Activated CD4-positive, alpha-beta T cell treated with anti-CD3 and anti-CD28 coated beads, Interleukin-10, Interleukin-2, amounts not matched to agents 100 ng/mL and 50 ng/mL, durations not matched to agents 16 hours and 8 hours (primary cell): Measurements from ENCODE around the gene MYO9B.
"Not testable (repeated sequence)": the region's sequence is repeated elsewhere in the genome, so short reads cannot be mapped to it uniquely, and the experiment has no call there.

ENCODE experiments used
- DNase-seq: peaks from one replicate; pipeline ENCODE4 v3.0.0-alpha.2; 2020

Gene MYO9B

GRCh38 chr19:17185590-17185989, 110.0 kb downstream of the MYO9B start:
- DNase-seq, result no peak

GRCh38 chr19:17191736-17192135, 116.2 kb downstream of the MYO9B start:
- not testable (repeated sequence) for DNase-seq

- no peak for DNase-seq
Observed at GRCh38 chr19:17192751-17193150, 117.2 kb downstream of the MYO9B start.

GRCh38 chr19:17194608-17195007, 119.0 kb downstream of the MYO9B start:
- no peak for DNase-seq

GRCh38 chr19:17195106-17195505, 119.5 kb downstream of the MYO9B start:
- no peak for DNase-seq

- no peak for DNase-seq
Observed at GRCh38 chr19:17196610-17197009, 121.0 kb downstream of the MYO9B start.

GRCh38 chr19:17197666-17198065, 122.1 kb downstream of the MYO9B start:
- DNase-seq, result no peak

GRCh38 chr19:17200408-17201079, 125.0 kb downstream of the MYO9B start:
- DNase-seq, result no peak

- peak; percentile 36 for DNase-seq
Observed at GRCh38 chr19:17202249-17202648, 126.7 kb downstream of the MYO9B start.

GRCh38 chr19:17202713-17203112, 127.1 kb downstream of the MYO9B start:
- DNase-seq, result no peak

GRCh38 chr19:17205237-17206140, 129.9 kb downstream of the MYO9B start:
- peak; percentile 60 for DNase-seq

- no peak for DNase-seq
Observed at GRCh38 chr19:17206736-17207581, 131.4 kb downstream of the MYO9B start.

- peak; percentile 70 for DNase-seq
Observed at GRCh38 chr19:17209126-17210036, 133.8 kb downstream of the MYO9B start.

- DNase-seq, result no peak
Observed at GRCh38 chr19:17210296-17210695, 134.7 kb downstream of the MYO9B start.

- no peak for DNase-seq
Observed at GRCh38 chr19:17211547-17212446, 136.2 kb downstream of the MYO9B start.

- DNase-seq, result no peak
Observed at GRCh38 chr19:17213334-17213733, 137.8 kb downstream of the MYO9B start.

GRCh38 chr19:17214508-17215126, 139.0 kb downstream of the MYO9B start:
- no peak for DNase-seq

GRCh38 chr19:17215127-17215971, 139.8 kb downstream of the MYO9B start, which contains the start of gene USE1:
TSS of gene USE1 (plus strand) at chr19:17215357. CDS start at chr19:17215406, 49 bp downstream.
- peak; percentile 93 for DNase-seq

- DNase-seq, result no peak
Observed at GRCh38 chr19:17216058-17216670, 140.6 kb downstream of the MYO9B start.
